Left forelimb (tissue), 1 donor: ENCODE results near the gene ZBTB38.

ENCODE experiments used
- DNase-seq: peaks from one replicate; pipeline ENCODE4 v3.0.0-alpha.2; 2018; ENCODE audit warnings: low spot score

ZBTB38 gene

DNA sequence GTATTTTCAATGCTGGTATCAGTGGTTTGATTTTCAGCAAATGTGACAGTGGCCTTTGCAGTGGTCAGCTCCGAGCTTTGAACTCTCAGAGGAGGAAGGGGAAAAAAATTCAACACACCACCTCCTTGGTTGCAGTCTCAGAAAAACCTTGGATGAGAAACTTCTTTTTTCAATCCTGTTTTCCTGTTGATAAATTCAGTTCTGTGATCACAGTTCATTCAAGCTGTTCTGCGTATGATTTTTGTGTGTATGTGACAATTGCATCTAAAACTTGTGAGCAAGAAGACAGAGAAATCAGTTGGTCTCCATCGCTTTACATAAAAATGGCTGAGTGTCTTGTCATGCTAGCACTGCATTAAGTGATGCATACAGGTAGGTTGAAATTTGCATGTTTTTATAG is 19.2 kb downstream of the ZBTB38 start:
- DNase-seq: no peak

DNA sequence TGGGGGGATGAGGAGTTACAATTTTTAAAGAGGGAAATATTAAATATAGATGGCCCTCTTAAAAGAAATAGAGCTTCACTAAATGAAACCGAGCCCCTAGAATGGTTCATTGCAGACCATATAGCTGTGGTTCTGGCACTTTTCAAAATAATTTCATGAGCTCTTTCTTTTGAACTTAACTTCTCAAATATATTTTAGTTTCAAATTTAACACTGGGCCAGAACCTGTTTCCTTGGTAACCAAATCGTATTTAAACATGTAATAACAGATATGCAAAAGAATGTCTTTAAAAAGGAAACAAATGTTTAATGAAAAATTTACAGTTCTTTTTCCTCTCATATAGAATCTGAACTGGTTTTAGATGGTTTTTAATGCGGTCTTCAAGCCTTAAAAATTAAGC is 20.1 kb downstream of the ZBTB38 start:
- no peak for DNase-seq

DNA sequence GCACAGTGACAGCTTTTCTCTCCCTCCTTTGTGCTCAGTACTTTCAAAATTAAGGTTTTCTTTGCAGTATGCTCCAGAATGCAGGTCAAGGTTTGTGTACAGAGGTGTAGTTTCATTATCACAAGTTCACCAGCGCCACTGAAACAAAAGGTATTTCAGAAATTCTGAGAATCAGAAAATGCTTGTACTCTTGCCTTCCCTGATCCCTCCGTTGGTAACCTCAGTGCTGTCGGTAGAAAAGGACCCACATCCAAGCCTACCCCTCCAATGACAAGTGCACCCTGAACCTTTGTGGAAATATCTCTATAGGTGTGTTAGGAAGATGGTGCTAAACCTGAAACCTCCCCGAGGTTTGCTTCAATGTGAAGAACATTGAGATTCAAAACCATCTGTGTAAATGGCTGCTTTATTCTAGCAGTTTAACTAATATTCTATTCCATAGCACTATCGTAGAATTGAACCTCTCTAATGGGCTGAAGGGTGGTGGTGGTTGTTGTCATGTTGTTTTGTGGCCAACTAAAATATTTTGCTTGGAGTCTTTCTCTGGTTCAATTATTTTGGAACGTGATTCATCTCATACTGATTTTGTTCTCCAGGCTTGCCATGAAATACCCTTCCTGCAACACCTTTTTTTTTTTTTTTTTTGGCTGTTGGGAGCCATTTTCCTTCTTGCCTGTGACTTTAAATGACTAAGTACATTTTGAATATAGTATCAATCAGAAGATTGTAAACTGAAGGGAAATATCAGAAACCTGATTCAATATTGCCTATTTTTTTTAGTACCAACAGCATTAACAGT is 20.7 kb downstream of the ZBTB38 start:
- DNase-seq: no peak

- no peak for DNase-seq
Observed at GRCh38 chr3:141389703-141390102, 21.4 kb downstream of the ZBTB38 start.

DNA sequence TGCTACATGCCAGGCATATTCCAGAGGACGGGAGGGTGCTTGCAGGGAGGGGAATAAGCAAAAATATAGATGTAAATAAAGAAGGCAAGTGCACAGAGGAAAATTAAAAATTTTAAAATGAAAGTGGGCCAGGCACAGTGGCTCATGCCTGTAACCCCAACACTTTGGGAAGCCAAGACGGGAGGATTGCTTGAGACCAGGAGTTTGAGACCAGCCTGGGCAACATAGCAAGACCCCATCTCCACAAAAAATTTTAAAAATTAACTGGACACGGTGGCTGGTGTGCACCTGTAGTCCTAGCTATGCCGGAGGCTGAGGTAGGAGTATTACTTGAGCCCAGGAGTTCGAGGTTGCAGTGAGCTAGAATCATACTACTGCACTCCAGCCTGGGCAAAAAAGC is 22.4 kb downstream of the ZBTB38 start:
- DNase-seq: no peak

DNA sequence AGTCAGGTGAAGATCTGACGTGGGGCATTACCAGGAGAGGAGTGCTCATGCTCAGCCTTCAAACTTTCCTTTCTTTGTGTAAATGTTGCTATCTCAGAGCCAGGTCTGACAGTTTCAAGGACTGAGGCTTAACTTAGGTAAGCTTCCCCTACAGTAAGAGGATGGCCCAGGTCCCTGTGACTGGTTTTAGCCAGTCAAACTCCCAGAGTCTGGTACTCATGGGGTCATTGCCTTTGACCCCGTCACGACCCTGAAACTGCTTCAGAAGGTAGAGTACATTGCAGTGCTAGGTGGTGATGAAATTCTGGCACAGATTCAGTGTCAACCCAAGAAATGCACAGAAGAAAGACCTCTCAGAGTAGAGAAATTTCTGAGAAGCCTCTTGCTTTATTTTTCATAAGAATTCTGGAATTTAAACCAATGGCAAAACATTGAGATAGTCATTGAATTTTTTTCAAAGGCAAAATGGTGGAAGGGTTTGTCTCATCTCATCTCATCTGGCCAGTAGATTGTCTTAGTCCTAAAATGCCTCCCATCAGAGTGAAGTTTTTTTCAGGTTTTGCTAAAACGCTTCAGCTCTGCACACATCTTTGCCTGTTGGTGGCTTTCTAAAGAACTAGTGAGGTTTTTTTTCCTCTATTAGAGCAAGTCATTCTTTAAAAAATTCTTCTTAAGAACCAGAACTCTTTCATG is 23.1 kb downstream of the ZBTB38 start:
- DNase-seq: no peak

- no peak for DNase-seq
Observed at GRCh38 chr3:141391991-141392316, 23.6 kb downstream of the ZBTB38 start.

DNA sequence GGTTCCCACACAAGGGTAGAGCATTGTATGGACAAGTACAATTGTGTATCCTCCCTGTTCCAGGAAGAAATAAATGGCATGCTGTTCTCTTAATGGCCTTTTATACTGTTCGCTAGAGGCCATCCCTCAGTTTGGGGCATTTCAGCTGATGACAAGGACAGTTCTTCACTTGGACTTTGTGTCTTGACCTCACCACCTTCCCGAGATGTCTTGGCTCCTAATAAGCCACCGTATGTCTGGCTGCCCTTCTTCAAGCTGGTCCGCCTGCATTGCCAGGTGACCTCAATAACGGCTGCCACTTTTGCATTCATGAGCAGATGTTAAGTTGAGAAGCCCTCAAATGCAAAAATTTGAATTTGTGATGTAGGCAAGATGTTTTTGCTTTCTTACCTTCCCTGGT is 24.1 kb downstream of the ZBTB38 start:
- no peak for DNase-seq

- DNase-seq: no peak
Observed at GRCh38 chr3:141392897-141393734, 24.8 kb downstream of the ZBTB38 start.

DNA sequence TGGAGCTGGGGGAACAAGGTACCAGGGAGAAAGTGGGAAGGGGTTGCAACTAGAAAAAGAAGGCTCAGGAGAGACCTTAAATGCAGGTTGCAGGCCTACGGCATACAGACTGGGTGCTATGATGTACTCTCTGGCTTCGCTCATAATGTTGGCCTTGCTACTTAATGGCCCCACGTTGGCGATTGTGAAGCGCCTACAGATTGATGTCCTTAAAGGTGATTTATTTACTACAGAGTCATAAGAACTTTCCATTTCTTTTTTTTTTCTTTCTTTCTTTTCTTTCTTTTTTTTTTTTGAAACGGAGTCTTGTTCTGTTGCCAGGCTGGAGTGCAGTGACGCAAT is 25.4 kb downstream of the ZBTB38 start:
- no peak for DNase-seq

- DNase-seq: no peak
Observed at GRCh38 chr3:141394560-141394959, 26.3 kb downstream of the ZBTB38 start.

DNA sequence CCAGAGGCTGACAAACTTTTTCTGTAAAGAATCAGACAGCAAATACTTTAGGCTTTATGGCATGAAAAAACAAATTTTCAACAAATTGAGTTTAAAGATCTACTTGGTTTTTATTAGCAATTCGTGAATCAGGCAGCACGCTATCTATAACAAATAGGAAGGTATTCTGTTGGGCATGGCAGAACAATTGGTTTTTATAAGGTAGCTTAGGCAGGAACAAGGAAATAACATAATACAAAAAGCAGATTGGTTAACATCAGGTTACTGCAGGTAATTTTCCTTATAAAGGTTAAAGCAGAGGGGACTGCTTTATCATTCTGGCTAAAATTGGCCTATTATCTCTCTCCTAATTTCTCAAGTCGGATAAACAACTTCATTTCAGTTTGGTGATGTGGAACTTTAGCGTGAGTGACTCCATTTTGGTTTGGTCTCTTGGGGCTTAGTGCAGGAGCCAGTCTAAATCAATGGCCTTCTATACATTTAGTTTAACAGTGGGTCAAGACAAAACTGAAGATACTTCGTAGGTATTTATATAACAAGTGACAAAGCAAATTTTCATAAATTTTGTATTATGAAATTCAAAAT is 26.8 kb downstream of the ZBTB38 start:
- DNase-seq: no peak

DNA sequence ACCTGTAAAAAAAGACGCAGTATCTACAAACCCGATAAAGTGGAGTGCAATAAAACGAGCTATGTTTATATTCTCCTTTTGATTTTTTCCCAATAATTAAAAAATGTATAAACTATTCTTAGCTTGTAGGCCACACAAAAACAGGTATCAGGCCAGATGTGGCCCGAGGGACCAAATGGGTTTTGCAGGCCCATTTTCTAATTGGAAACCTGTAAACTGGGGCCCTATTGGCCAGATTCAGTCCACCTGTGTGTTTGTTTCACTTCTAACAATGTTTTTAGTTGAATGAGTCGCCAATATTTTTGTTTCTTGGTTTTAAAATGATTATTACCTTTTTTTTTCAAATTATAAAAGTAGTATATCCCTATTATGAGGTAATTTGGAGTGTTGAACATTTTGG is 29.7 kb downstream of the ZBTB38 start:
- DNase-seq: no peak

- no peak for DNase-seq
Observed at GRCh38 chr3:141399200-141399599, 30.9 kb downstream of the ZBTB38 start.

GRCh38 chr3:141400073-141400971 is 32.0 kb downstream of the ZBTB38 start:
- DNase-seq: no peak

GRCh38 chr3:141401095-141401494 is 32.8 kb downstream of the ZBTB38 start:
- no peak for DNase-seq

GRCh38 chr3:141401573-141402475 is 33.5 kb downstream of the ZBTB38 start:
- DNase-seq: peak; percentile 82

DNA sequence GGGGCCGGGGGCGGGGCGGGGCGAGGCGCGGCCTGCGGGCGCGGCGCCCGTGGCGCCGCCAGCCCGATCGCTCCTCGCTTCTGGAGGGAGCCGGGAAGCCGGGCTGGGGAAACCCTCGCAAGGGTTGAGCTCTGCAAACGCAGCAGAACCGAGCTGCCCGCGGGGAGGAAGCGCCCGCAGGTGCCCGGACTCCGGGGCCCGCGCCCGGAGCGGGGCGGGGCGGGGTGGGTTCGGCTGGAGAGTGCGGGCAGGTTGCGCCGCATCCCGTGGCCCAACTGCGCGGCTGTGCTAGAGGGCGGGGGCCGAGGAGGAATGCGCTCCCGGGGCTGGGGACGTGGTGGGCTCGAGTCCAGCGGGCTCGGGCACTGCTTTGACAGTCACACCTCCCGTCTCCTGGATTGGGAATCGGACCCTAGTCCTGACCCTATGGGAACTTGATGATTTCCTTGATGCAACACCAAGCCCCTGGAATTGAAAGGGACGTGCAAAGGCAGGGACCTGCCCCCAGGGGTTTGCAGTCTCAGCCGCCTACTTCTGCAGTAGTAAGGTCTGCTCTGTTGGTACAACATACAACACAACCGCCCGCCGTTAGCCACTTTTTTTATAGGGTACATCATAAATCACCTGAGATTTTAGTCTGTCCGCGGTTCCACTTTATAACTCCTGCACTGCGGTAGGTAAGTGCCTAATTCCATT is 34.3 kb downstream of the ZBTB38 start:
- DNase-seq: peak; percentile 83

GRCh38 chr3:141403576-141403975 is 35.3 kb downstream of the ZBTB38 start:
- DNase-seq: no peak

- DNase-seq: no peak
Observed at GRCh38 chr3:141405025-141405424, 36.7 kb downstream of the ZBTB38 start.
